GM21367 (cell line): ENCODE measurements around the gene MEIOSIN.

ENCODE experiments used
- ATAC-seq: cut with Tn5 transposase; IDR thresholded peaks from one replicate; pipeline ENCODE4 v1.9.1; 2021; ENCODE audit not compliant: unreplicated experiment

The MEIOSIN gene

DNA sequence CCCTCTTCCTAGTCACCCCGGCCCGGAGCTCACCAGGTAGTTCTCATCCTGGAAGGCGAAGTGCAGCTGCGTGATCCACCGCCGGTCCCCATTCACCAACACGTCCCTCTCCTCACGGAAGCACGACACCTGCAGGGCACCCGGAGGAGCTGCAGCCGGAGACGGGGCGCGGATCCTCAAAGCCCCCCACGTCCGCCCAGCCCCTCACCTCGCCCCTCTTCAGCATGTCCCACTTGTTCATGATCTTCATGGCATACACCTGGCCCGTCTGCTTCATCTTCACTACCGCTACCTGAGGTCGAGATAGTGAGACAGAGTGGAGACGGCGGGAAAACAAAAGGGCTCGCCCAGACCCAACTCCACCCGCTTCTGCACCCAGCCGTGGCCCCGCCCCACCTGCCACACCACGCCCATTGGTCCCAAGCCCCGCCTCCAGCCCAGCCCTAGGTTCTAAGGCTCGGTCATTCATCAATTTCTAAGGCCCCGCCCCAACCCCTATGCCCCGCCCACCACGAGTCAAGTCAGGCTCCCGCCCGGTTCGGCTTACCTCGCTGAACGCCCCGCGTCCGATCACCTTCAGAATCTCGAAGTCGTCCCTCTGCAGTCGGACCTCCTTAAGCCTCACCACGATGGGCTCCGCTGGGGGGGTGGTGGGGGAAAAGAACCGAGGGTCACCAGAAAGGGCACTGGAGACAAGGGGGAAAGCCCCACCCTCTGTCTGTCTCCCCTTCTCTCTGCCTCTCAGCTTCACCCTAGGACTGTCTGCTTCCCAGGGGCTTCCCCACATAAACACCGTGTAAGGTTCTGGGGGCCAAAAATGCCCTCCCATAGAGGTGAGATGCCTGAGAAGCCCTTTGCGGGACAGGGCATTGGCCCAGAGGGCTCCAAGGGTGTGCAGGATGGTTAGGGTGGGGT, 46.2 kb downstream of the MEIOSIN start:
- ATAC-seq, result peak; percentile 62

DNA sequence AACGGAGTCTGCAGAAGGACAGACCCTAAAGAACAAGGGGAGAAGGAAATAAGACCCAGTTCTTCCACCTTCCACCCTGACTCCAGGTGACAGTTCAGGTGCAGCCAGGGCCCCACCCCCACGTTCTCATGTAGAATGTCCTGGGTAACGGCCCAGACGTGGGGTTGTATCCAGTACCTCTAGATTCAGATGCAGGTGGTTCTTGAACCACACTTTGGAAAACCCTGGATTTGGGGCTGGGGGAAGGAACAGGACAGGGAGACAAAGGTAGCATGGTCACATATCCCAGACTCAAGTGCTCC, 46.9 kb downstream of the MEIOSIN start:
- no peak for ATAC-seq

DNA sequence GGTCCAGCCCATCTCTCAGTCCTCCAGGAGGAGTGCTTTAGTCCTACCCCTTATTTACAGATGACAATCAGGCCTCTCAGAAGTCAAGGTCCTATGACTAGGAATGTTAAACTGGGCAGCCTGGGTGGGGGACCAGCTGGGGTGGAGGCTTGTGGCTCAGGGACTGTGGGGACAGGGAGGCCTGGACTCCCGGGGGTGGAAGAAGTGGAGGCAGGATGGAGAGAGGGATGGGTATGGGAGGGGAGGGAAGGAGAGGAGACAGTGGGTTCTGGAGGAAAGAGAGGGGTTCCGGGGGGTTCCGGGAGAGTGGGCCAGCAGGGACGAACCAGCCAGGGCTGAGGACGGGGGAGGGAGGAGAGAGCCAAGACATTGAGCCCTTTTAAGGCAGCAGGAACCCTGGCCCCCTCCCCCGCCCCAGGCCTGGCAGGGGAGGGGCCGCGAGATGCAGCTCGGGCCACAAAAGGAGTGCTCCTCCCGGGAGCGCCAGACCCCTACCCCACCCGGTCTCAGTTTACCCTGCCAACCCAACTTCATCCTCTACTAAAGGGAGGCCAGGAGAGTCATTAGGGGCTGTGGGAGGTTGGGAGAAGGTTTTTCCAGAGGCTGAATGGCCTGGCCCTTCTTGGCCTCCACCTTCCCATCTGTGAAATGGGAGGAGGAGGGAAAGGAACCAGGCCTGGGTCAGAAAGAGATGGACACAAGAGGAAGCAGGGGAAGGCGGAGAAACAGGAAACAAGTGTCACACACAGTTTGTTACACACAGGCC, 47.4 kb downstream of the MEIOSIN start:
- no peak for ATAC-seq

DNA sequence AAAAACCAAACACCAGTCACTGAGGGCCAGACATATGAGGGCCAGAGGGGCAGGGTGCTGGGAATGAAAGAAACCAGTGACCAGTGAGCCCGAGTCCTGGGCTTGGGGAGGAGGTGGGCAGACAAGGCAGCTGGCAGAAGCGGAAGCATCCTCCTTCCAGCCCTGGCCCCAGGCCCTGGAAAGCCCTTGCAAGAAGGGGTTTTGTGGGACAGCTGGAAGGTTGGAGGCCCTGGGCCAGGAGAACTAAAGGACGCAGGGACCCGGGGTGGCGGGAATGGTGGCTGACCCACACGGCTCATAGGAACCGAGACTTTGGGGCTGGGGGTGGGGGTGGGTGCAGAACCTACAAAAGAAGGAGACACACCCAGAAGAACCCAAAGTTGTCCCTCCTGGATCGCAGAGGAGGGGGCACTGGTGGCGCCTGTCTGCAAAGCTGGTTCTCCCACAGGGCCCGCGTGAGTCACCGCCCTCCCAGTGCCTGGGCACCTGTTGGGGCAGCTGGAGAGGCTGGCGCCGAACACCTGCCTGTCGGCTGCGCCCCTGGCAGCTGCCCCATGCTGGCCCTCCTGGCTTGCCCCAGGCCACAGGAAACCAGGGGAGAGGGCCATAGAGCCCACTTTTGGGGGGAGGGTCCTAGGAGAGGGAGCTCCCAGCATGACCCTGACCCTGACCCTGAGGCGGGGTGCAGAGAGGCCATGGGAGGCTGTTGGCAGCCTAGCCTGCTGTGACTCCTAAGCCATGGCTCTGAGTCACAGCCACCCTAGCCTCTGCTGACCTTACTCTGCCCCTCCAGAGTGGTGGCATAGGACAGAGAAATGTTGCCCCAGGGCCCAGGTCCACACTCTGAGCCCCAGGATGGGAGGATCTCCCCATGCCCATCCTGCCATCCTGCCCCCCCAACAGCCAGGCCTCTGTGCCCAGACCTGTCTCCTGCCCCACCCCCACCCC, 48.2 kb downstream of the MEIOSIN start:
- ATAC-seq, result no peak

DNA sequence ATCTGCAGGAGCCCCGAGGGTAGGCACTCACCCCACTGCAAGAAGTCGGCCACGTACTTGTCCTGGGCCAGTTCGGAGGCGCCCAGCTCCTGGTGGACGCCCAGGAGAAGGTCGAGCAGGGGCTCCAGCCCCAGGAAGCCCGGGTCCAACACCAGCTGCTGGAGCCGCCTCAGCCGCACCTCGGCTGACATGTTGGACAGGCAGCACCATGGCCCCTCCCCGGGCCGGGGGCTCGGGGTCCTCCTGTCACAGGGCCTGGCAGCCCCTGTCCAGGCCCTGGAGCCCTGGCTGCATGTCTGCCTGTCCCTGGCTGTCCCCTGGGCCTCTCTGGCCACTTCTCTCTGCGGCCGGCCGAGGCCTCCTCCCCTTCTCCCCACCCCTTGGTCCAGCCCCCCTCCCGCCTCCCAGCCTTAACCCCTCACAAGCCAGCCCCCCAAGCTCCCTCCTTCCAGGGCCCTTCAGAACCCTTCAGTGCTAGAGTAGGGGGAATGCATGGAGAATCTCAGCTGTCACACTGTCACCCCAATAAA, 49.0 kb downstream of the MEIOSIN start, which contains the start of gene DMPK:
Gene DMPK, minus strand, starts transcription at position 329 of the 530 bp plus-strand sequence. Its CDS starts 138 bp downstream, at position 191.
- ATAC-seq, result no peak

DNA sequence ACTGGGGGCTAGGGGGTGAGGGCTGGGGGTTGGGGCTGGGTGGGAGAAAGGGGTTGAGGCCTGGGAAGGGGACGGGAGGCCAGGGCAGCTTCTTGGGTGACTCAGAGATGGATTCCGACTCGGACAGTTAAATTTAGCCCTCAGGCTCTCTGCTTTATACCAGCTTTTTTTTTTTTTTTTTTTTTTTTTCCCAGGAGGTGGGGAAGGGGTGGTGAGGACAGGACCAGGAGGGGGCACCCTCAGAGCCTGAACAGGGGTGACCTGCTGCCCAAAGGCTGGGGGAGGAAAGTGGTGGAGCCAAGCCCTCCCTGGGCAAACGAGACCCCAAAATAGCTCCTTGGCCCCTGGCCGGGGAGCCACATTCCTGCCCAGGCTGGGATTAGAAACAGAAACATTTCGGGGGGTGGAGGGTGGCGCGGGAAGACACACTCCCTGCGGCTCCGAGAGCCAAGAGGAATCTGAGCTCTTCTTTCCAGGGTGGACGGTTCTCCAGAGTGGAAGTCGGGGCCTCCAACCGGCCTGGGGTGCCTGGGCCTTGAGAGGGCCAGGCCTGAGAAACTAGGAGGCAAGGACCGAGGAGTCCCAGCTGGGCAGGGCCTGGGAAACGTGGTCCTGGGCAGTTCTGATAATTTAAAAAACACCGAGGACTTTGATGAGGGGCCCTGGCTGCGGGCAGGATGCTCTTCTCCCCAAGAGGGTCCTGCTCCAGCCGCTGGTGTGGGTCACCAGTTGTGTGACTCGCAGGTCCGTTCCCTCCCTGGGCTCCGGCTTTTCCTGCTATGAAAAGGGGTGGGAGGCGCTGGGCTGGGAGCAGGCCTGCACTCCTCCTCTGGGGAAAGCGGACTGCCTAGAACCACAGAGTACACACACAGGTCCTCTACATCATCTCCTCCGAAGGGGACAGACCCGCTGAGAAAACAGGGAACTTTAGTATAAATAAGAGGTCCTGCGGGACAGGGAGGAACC, 49.9 kb downstream of the MEIOSIN start:
- no peak for ATAC-seq

DNA sequence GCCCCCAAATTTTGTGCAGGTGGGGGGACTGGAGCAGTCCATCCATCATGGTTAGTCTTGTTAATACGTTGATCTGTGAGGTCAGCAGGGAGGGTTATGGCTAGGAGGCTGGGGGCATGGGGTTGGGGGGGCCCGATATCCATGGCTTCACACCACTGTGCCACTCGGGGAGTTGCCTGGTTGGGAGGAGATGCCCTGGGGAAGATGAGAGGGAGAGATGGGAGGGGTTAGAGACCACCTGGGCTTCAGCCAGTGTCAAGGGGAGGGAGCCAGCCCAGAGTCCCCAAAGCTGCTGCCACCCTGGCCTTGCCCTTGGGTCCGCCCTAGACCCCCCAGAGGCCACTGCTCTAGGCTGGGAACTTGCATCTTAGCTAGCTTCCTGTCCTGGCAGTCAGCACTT, 50.9 kb downstream of the MEIOSIN start:
- no peak for ATAC-seq

DNA sequence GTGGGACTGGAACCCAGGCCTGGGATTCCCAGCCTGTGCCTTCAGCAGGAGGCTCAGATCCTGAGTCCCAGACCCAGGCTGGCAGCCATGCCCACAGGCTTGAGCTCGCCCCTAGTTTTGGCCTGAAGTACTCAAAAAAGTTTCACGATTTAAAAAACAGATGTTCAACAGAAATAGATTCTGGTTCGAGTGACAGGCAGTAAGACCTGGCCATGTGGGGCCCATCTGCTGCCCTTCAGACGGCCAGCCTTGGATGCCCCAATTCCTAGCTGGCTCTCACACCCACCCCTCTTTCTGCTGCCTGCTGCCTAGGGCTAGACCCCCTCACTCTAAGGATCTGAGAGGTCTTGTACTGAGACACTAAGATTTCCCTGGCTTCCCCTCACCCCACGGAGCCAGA, 51.9 kb downstream of the MEIOSIN start:
- no peak for ATAC-seq

DNA sequence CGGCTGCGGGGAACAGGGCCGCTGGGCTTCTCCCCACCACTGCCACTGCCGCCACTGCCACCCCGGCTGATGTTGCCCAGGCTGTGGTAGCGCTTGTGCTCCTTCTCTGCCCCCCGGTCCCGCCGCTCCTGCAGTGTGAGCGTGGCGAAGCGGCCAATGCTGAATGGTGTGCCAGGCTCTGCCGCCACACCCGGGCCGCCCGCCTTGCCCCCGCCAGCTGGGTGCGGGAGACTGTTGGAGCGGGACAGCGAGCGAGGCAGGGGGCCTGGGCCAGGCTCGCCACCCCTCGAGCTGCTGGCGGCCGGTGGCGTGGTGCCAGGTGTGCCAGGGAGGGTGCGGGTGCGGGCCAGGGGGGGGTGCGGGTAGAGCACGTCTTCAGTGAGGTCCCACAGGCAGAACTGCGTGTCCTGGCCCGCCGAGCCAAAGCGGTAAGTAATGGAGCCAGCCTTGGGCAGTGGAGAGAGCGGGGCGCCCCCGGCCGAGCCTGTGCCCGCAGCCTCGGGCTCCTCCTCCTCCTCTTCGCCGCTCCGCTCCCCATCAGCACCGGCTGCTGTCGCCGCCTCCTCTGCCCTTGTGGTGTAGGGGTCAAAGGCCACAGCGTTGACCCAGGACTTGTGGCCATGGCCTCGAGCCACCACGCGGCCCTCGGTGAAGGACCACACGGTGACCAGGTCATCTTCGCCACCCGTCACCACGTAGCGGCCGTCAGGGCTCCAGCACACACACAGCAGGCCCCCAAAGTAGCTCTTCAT, 52.7 kb downstream of the MEIOSIN start:
- ATAC-seq, result no peak

DNA sequence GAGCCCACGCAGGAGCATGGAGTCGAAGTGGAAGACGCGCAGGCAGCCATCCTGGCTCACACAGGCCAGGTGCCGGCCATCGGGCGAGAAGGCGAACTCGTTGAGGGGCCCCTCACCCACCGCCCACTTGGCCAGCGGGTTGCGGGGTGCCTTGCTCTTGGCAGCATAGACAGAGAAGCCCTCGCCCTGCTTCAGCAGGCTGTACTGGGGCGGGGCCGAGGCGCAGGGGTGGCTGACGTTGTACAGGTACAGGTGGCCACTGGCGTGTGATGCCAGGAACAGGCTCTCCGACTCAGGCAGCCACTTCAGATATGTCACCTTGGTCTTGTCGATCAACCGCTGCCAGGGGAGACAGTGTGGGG, 53.3 kb downstream of the MEIOSIN start:
- no peak for ATAC-seq

DNA sequence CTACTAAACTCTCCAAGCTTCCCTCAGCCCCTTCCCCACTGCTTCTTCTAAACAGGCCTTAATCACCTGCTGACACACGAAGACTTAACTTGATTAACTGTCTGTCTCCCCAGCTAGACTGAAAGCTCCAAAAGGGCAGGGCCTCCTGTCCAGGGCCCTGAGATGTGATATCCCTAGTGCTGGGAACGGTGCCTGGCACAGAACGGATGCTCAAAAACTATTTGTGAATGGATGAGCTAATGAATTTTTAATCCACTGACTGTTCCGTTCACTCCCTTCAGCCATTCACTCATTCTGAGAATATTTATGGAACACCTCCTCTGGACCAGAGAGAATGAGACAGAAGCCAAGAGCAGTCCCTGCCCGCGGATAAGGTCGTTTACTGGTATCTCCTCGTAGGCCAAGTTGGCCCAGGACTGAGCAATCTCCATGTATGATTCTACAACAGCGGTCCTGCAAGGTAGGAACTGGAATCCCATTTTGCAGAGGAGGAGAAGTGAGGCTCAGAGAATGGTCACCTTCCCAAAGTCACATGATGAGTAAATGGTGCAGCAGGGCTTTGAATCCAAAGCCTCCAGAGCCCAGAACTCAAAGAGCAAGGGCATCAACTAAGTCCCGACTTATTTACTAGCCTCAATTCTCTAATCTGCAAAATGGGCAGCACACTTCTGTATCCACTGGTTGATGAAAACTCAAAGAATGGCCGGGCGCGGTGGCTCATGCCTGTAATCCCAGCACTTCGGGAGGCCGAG, 56.0 kb downstream of the MEIOSIN start:
- ATAC-seq, result no peak

DNA sequence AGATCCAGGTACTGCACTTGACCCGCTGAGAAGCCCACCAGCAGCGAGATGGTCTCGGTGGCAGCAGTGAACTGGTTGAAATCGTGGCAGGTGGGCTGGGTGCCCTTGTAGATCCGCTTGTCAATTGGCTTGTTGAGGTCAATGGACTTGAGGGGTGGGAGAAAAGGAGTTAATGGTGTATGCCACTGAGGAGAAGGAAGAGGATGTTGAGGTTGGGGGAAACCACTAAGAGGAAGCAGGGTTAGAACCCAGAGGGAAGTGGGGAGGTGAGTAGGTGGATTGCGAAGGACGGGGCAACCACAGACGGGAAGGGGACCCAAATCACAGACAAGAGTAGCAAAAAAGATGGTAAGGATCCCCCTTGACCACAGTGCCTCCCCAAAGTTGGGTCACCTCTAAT, 57.7 kb downstream of the MEIOSIN start:
- no peak for ATAC-seq

DNA sequence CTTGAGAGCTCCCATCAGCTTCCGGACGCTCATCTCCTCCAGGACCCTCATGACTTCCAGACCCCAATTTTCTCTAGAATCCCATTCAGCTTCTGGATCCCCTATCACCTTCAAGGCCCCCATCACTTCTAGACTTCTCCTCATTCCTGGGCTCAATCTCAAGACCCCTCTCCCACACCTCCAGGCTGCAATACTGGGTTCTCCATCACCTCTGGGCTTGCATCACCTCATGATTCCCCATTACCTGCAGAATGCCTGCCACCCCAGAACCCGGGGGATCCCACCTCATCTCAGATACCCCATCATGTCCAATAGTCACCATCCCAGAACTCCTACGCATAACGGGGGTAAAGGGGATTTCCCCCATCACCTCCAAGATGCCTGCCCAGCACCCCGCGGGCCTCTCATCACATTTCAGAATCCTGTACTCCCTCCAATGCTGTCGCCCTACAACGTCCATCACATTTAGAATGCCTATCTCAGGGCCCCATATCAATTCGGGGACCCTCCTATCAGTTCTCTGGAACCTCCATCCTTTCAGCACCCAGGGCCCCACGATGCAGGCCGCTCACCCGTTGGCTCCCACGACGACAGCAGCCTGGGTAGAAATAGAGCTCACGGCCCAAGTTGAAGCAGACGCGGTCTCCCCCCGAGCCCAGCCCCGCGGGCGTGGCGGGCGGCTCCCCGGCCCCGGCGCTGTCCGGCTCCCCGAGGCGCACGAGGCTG, 58.7 kb downstream of the MEIOSIN start:
- peak; percentile 16 for ATAC-seq

DNA sequence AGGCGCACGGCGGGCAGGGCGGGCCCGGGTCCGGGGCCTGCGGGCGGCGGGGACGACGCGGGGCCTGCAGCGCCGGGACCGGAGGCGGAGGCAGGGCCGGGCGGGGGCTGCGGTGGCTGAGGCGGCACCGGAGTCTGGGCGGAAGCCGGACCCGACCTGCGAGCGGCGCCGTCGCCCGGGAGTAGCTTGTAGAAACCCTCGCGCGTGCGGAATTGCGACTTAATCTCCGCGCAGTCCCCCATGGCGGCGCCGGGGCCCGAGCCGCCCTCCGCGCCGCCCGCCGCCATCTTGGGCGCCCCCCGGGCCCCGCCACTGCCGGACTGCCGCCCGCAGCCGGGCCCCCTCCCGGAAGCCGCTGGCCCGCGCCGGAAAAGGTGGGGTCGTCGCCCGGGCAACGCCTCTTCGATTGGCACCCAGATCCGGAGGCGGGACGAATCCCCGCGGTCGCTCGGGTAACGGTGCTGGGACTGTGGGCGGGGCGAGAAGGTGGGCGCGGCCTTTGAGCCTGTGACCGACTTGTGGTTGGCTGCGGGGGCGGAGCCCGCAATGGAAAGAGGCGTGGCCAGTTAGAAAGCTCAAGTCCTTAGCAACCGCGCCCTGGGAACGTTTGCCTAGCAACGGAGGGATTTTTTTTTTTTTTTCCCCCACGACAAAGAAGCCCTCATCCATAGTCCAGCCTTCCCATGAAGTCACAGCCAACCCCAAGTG, 59.4 kb downstream of the MEIOSIN start, which contains the start of gene DMWD:
Gene DMWD, minus strand, starts transcription at position 376 of the 708 bp plus-strand sequence. Its CDS starts 89 bp downstream, at position 287.
- peak; percentile 87 for ATAC-seq

DNA sequence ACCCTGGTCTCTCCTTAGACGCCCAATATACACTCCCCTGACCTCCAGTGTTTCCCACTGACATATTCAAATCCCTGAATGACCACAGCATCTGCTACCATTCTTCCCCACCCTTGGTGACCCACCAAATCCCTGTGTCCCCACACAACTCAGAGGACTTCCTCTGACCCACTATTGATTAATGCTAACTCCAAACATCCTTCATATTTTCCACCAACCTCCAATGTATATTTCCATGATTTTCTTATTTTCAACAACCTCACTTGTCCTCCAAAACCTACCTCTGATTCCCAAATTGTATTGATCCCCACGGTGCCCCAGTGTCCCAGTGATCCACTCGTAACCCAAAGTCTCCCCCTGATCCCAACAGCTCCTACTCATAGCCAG, 59.9 kb downstream of the MEIOSIN start:
- no peak for ATAC-seq

DNA sequence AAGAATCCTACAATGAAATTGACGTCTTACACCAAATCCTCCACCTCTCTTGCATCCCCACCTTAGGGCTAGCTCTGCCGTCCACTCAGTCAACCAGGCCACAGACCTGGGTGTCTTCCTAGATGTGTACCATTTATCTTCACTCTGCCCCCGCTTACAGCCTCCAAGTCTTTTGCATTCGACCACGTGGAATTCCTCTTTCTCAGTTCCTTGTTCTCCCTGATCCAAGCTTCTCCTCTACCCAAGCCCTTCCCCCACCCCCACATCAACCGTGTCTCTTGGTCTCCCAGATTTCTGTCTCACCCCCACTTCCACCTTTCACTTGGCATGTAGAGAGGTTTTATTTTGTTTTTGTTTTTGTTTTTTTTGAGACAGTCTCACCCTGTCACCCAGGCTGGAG, 60.6 kb downstream of the MEIOSIN start:
- ATAC-seq, result no peak

DNA sequence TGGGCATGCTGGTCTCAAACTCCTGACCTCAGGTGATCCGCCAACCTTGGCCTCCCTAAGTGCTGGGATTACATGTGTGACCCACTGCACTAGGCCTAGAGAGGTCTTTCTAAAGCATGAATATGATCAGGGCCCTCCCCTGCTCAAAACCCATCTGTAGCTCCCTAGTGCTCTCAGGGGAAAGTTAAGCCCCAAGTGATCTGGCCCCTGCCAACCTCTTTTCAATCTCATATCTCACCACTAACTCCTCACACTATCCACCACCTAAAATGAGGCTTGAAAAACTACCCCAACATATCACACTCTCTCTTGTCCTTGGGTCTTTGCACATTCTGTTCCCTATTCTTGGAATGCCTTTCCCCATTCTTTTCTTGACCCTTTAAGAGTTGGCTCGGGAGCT, 61.4 kb downstream of the MEIOSIN start:
- ATAC-seq, result no peak
